GM10847 (cell line): ENCODE data around the gene EXOC4.

ENCODE experiments used
- POLR2A ChIP-seq: IDR thresholded peaks from 2 replicates; pipeline ENCODE4 v1.6.1; 2011; ENCODE audit not compliant: insufficient read length; ENCODE audit errors: extremely low read depth

The EXOC4 gene

DNA sequence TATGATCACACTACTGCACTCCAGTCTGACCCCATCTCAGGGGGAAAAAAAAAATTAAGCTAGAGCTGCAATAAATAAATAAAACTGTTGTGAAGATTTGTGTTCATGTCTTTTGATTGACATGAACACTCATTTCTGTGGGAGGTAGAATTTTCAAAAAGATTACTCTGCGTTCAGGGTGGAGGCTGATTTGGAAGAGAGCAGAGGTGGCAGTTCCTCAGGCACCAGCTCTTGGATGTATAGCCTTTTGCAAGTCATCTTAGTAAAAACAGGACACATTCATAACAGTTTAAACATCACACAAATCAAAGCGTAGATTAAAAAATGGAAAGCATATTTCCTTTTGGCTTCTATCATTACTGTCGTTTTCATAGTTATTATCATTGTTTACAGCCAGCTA, 630.7 kb downstream of the EXOC4 start:
- no peak for TF ChIP-seq POLR2A

DNA sequence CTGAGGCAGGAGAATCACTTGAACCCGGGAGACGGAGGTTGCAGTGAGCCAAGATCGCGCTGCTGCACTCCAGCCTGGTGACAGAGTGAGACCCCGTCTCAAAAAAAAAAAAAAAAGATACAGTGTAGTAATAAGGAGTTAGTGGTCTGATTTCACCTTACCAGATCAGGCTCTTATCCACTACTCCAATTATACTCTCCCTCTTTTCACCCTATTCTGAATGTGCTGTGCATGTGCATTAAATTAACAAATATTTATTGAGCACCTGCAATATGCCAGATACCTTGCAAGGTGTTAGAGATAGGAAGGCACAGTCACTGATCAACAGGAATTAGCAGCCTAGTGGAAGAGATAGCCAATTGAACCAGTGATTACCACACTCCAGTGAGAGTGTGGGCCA, 632.3 kb downstream of the EXOC4 start:
- TF ChIP-seq POLR2A: no peak

DNA sequence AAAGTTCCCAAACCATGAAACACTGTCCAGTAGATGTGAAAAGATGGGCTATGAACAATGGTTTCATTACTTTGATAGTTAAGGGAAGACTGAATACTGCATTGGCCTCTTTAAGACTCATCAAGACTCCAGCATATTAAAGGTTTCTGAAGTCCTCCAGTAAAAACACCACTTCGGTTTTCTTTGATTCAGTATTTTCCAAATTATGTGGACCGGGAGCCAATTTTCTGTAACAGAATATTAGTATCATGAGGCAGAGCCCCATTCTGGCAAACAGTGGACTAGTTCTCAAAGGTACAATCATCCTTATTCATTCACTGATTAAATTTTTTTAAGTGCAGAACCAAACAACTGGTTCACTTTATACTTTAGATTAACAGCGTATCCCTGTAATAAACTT, 633.2 kb downstream of the EXOC4 start:
- TF ChIP-seq POLR2A: no peak

DNA sequence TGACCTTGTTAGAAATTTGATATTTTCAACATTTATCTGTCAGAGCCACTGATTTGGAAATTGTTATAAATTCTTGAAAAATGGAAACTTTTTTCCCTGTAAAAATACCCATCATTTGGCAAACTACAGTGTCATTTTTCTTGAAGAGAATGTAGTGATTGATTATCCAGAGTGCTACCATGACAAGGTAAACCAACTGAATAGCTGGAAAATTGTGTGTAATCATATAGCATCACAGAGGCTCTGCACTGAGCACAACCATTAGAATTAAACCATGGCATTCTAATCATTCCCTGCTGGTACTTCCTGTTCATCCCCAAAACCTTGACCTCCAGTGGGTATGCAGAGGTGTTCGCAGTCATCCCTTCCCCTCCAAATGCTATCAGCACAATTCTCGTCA, 633.9 kb downstream of the EXOC4 start:
- TF ChIP-seq POLR2A: no peak

DNA sequence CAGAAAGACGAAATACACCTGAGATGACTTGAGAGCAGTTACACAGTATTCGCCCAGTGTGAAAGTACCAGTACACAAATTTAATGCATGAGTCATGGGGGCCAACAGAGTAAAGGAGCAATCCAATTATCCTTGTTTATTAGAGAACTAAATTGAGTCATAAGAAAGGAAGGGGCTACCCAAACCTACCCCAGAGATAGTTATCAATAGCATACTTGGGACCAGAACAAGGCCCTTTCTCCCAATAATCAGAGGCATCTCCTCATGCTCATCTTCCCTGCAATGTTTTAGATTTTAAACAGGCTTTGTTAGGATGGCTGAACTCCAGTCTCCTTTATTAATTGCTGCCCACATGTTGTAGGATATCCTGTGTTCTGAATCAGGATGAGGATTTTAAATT, 634.6 kb downstream of the EXOC4 start:
- no peak for TF ChIP-seq POLR2A

DNA sequence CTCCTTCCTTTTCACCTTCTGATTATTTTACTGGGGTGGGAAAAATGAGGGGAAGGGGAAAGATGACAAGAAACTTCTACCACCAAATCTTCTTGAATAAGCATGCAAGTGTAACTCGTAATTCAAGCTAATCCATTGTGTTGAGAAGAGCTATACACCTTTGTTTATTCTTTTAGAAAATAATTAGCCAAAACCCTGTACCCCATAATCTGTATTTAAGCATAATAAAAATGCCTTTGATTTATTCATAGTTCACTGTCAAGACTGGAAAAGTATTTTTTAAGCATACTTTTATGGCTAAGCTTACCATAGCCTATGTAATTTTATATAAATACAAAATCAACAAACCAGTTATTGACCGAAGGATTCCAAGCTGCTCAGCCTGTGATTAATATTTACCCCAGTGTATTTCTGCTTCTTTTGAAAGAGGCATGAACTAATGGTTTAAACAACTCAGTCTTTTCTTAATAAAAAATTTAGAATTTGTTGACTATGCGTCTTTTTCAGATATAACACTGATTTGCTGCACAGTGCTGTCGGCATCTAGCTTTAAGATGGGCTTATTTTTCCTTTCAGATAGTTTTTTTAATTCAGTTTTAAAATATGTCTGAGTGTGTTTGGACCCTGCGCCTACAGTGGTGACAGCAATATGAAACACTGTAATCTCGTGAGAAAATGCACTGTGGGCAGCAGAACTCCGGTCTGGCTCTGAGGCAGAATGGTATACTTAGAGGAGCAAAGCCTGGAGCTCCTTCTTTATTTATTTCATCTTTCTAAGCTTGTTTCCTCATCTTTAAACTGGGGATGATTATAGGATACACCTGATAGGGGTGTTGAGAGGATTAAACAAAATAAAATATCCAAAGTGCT, 635.4 kb downstream of the EXOC4 start:
- TF ChIP-seq POLR2A: no peak

DNA sequence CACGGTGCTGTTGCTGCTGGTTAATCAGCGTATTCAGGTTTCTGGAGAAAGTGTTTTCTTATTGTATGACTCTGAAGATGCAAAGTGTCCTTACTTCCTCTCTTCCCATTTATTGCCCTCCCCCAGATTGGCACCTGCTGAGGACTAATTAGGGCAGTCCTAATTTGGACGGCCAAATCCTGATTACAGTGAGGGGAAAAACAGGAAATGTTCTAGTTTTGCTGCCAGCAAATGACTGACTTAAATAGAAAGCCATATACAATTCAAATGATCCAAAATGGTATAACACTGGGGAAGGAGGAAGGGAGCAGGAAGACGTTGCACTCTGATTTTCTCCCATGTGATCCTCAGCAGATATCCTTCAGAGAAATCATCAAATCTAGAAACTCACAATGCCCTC, 651.9 kb downstream of the EXOC4 start:
- no peak for TF ChIP-seq POLR2A

DNA sequence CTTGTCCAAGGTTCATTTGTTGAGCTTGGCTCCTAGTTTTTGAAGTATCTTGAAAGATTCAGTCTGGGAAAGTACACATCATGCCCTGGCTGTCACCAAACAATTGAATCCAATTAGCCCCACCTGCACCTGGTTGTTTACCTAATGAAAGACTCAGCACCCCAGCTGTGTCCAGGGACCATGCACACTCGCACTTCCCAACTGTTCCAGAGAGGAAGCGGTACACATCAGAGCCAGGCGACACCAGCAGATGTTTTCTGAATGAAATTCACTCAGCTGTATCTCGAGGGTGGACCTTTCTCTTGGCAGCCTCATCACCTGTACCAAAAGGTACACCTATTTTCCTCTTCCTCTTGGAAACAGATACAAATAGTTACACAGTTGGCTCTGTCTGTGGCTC, 657.9 kb downstream of the EXOC4 start:
- no peak for TF ChIP-seq POLR2A

DNA sequence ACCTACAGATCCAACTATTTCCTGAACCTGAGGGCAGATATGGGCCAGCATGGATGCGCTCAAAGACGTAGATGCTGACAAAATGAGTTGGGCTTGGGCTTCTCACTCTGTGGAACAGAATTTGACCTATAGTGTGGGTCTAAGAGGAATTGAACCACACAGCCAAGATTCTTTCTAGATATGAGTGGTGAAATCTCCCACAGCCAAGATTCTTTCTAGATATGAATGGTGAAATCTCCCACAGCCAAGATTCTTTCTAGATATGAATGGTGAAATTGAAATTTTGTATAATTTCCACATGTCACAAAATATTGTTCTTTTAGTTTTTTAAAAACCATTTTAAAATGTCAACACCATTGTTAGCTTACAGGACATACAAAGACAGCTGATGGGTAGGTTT, 658.8 kb downstream of the EXOC4 start:
- no peak for TF ChIP-seq POLR2A

DNA sequence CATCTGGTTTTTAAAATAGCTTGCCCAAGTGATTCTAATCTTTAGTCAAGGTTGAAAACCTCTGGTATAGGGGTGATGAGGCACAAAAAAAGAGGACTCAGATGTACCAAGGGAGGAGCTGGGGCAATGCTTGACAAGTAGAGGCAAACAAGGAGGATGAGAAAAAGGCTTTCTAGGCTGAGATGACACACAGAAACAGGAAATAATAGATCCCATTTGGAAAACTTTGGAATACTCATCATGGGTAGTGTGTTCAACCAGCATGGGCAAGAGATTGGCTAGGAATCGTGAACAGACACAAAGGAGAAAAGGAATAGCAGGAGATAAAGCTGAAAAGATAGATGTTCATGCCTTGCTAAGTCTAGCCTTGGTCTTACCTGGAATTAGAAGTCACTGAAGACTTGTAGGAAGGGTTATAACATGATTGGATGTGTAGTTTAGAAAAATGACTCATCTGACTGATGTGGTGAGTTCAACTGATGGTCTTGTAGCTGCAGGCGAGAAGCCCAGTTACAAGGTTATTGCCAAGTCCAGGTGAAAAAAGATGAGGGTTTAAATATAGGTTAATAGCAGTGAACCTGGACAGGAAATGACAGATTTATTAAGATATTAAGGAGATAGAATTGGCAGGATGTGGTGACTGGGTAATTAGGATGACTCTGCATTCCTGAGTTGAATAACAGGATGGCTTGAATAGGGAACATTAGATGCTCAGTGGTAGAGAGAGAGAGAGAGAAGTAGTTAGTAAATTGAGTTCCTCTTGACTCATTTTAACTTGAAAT, 660.2 kb downstream of the EXOC4 start:
- TF ChIP-seq POLR2A: no peak

DNA sequence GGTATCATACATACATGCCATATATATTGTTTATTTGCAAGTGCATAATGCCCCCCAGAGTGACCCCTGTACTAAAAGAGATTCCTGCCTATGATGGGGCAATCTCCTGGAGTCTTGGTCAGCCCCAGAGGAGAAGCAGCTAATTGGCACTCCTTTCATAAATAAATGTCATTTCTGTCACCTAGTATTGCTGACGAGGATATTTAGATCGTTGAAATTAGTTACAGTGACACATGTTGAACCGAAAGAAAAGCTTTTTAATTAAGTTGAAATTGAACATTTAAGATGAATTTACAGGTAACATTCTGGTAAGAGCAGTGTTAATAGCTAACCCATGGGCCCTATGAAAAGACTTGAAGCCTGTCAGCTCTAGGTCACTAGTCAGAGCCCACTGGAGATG, 663.7 kb downstream of the EXOC4 start:
- TF ChIP-seq POLR2A: no peak

DNA sequence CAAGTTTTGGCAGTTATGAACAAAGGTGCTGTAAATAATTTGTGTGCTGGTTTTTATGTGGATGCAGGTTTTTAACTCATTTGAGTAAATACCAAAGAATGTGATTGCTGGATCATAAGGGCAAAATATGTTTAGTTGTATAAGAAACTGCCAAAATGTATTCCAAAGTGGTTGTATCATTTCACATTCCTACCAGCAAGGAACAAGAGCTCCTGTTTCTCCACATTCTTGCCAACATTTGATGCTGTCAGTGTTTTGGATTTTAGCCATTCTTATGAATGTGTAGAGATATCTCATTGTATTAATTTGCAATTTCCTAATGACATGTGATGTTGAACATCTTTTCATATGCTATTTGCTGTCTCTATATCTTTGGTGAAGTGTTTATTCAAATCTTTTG, 666.9 kb downstream of the EXOC4 start:
- TF ChIP-seq POLR2A: no peak

DNA sequence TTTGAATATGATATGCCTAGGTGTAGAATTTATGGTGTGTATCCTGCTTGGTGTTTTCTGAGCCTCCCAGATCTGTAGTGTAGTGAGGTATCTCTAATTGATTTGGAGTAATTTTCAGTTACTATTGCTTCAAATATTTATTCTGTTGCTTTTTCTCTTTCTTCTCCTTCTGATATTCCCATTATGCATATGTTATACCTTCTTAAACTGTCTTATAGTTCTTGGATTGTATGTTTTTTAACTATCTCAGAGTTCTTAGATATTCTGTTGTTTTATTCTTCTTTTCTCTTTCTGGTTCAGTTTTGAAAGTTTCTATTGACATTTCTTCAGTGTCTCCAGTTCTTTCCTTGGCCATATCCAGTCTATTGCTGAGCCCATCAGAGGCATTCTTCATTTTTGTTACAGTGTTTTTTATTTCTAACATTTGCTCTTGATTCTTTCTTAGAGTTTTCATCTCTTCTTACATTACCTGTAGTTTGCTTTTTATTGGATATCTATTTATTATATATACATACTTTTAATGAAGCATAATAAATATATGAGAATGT, 668.8 kb downstream of the EXOC4 start:
- no peak for TF ChIP-seq POLR2A

DNA sequence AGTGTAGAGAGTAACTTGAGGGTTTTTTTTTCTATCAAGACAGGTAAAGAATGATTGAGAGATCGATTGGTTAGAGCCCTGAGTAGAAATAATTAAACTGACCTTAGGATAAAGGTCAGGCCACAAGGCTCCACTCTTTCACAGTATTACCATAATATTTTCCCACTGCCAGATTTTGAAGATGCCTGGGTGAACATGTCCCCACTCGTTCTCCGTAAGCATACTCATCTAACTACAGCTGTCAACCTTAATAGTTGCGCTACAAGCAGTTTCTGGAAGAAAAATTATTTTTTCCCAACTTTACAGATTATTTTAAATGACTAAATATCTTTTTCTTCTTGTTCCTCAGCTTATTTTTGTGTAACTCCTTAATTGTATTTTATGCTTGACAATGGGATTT, 671.1 kb downstream of the EXOC4 start:
- no peak for TF ChIP-seq POLR2A

DNA sequence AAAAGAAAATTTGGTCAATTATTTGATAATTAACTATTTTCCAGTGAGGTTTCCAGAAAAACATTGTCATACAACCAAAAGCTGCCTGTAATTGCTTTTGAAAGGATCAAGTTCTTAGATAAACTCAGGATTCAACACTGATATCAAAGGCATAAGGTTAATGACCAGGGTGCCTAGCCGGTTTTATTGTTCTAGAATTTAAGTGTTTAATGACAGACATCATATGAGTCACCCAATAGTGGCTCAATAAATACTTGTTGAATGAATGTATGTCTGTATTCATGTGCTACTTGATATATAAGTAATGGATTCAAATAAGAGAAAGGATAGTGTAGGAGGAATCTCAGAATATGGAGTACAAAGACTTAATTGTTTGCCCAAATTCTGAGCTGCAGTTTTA, 678.2 kb downstream of the EXOC4 start:
- no peak for TF ChIP-seq POLR2A

DNA sequence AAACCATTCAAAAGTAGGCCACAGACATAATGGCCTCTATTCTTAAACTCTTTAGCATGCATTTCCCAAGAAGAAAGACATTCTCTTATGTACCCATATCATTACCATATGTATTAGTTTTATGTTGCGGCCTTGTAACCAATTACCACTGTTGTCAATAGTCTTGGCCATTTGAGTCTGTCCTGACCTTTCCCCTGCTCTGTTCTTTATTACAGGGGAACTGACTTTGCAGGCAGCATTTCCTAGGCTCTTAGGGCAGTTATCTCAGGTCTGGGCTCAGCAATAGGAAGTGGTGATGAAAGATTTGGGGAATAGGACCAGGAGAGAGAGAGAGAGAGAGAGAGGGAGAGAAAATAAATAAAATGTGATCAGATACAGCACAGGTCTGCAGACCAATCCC, 679.7 kb downstream of the EXOC4 start:
- no peak for TF ChIP-seq POLR2A
